ENCODE measurements around the gene PER2. TPM values are rescaled to one million over a fixed set of nuclear protein-coding genes. Genes with fewer than 3 reads are reported as not detected.
"Not testable (repeated sequence)": the region's sequence is repeated elsewhere in the genome, so short reads cannot be mapped to it uniquely, and the experiment has no call there.

PER2 gene
- total and polyA plus RNA-seq, 2 of the 4 experiments (the other 2 are of a cell fraction): 1.7 to 3.2 TPM

- H3K27me3 ChIP-seq (ENCODE audit: control insufficient read depth, insufficient read depth, low read length): peaks cover 16% of the 10 kb centered on the region
- CTCF ChIA-PET; H3K56ac ChIP-seq (ENCODE audit: extremely low read depth, insufficient read depth, low read length); H3K9me1 ChIP-seq (ENCODE audit: insufficient read depth, low read length); H2AK9ac ChIP-seq (replicated peaks; ENCODE audit: low read depth, low read length, poor library complexity); intact Hi-C loops (cut with micrococcal nuclease); POLR2A ChIA-PET (ENCODE audit: unreplicated experiment); H3K23ac ChIP-seq (ENCODE audit: low read depth, low read length); H2BK20ac ChIP-seq (ENCODE audit: low read depth, low read length); H3K27ac ChIP-seq (ENCODE audit: insufficient read depth, low read length); H3K36me3 ChIP-seq (ENCODE audit: control insufficient read depth, insufficient read depth, low read length); H3K4ac ChIP-seq (ENCODE audit: low read depth, low read length); H3K4me3 ChIP-seq (ENCODE audit: insufficient read depth, low read depth, low read length); H2AK5ac ChIP-seq (ENCODE audit: low read depth, low read length); H3K18ac ChIP-seq (ENCODE audit: low read depth, low read length); H2BK120ac ChIP-seq (ENCODE audit: low read depth, low read length); H4K91ac ChIP-seq (ENCODE audit: insufficient read depth, low read depth, low read length); DNase-seq; H2BK15ac ChIP-seq (ENCODE audit: low read depth, low read length); ATAC-seq (ENCODE audit: low read depth); H3K9me3 ChIP-seq (ENCODE audit: control insufficient read depth, insufficient read depth, low read length); H4K8ac ChIP-seq (ENCODE audit: low read depth in 2 of 2, low read length in 2 of 2); H2BK5ac ChIP-seq (ENCODE audit: low read depth, low read length, poor library complexity, severe bottlenecking); H3K14ac ChIP-seq (replicated peaks; ENCODE audit: low read depth, low read length); H3K79me1 ChIP-seq (ENCODE audit: low read depth in 1 of 2, low read length in 2 of 2); H4K5ac ChIP-seq (ENCODE audit: low read depth, low read length); dilution Hi-C loops (cut with HindIII; ENCODE audit: low sequenced_read_pairs, unreplicated experiment); H4K20me1 ChIP-seq (ENCODE audit: insufficient read depth, low read length); H2AFZ ChIP-seq (replicated peaks; ENCODE audit: low read length, poor library complexity); BruUV-seq (replicated peaks); in situ Hi-C loops (cut with MboI; ENCODE audit: low sequenced_read_pairs); H3K9ac ChIP-seq (ENCODE audit: low read depth, low read length); H3K4me2 ChIP-seq (ENCODE audit: low read depth, low read length); H3K4me1 ChIP-seq (ENCODE audit: control insufficient read depth, insufficient read depth, low read length): not testable (repeated sequence)
- WGBS, 2 experiments (ENCODE audit: extremely low coverage in 2 of 2, insufficient read length in 1 of 2): 66% methylated on average over 3 of the region's 14 CpGs; no CpG with 5 or more reads in 1 of the 2 experiments
Measured at GRCh38 chr2:238310721-238311120, 22.3 kb upstream of the PER2 start.

All from IMR-90 (cell line).